OCI-LY7 (cell line): ENCODE results near the gene FTO. TPM values are rescaled to one million over a fixed set of nuclear protein-coding genes. Genes with fewer than 3 reads are reported as not detected.

Source experiments
- BruUV-seq: library from RNA; stranded (reverse); fragments of 400-500 nt; replicated peaks from 2 replicates; lab custom pipeline; 2021; lab: Mats Ljungman, UMichigan
- CTCF ChIA-PET: fragments of 300-600 bp; sonication (Branson Sonifier 250); formaldehyde crosslinking; loops from one replicate; lab custom pipeline; 2022; ENCODE audit warnings: antibody characterized with exemption; ENCODE audit not compliant: unreplicated experiment; lab: Charles Lee
- POLR2A ChIA-PET: fragments of 300-600 bp; sonication (Branson Sonifier 250); formaldehyde crosslinking; loops from one replicate; lab custom pipeline; 2022; ENCODE audit warnings: antibody characterized with exemption; lab: Charles Lee
- DNase-seq: peaks from one replicate; pipeline ENCODE4 v3.0.0-alpha.2; 2015; ENCODE audit warnings: low spot score
- H2AFZ ChIP-seq: fragments of 200-600 bp; sonication (generic), shearing (Covaris generic); 2 replicates; pipeline ENCODE4 v1.6.1; 2014; ENCODE audit warnings: mild to moderate bottlenecking, antibody characterized with exemption, low read length, moderate library complexity
- H3K27ac ChIP-seq: fragments of 200-600 bp; sonication (generic); 2 replicates; pipeline ENCODE4 v1.5.1; 2014; ENCODE audit warnings: mixed run types, low read depth, mild to moderate bottlenecking, moderate library complexity, low read length, inconsistent platforms; ENCODE audit not compliant: poor library complexity, severe bottlenecking
- H3K36me3 ChIP-seq: fragments of 200-600 bp; sonication (generic); 2 replicates; pipeline ENCODE4 v1.6.1; 2014; ENCODE audit warnings: mild to moderate bottlenecking, antibody characterized with exemption, low read length, moderate library complexity, mixed read lengths; ENCODE audit not compliant: insufficient read depth
- H3K4me1 ChIP-seq: fragments of 200-600 bp; sonication (generic); 2 replicates; pipeline ENCODE4 v1.5.1; 2014; ENCODE audit warnings: mild to moderate bottlenecking, low read length; ENCODE audit not compliant: insufficient read depth, poor library complexity, severe bottlenecking
- H3K4me2 ChIP-seq: fragments of 200-600 bp; sonication (generic); 2 replicates; pipeline ENCODE4 v1.6.1; 2014; ENCODE audit warnings: mild to moderate bottlenecking, low read length
- H3K4me3 ChIP-seq: fragments of 200-600 bp; sonication (generic); 2 replicates; pipeline ENCODE4 v1.5.1; 2014; ENCODE audit warnings: mild to moderate bottlenecking, low read depth, low read length; ENCODE audit not compliant: poor library complexity, severe bottlenecking
- H3K79me2 ChIP-seq: fragments of 200-600 bp; sonication (generic); 2 replicates; pipeline ENCODE4 v1.6.1; 2016; ENCODE audit warnings: low read depth, mild to moderate bottlenecking, low read length, moderate library complexity, mixed read lengths; ENCODE audit not compliant: insufficient read depth
- H3K9me2 ChIP-seq: fragments of 200-600 bp; sonication (generic); 2 replicates; pipeline ENCODE4 v1.6.1; 2016; ENCODE audit warnings: mild to moderate bottlenecking, low read length, mixed read lengths; ENCODE audit not compliant: insufficient read depth
- H3K9me3 ChIP-seq: fragments of 200-600 bp; sonication (generic); 2 replicates; pipeline ENCODE4 v1.6.1; 2014; ENCODE audit warnings: mild to moderate bottlenecking, mixed run types, low read length, mixed read lengths
- H4K20me1 ChIP-seq: fragments of 200-600 bp; sonication (generic); 2 replicates; pipeline ENCODE4 v1.6.1; 2014; ENCODE audit warnings: mild to moderate bottlenecking, antibody characterized with exemption, low read length, moderate library complexity, mixed read lengths; ENCODE audit not compliant: insufficient read depth
- CTCF ChIP-seq: fragments of 200-600 bp; sonication (generic); conservative IDR thresholded peaks from 2 replicates; pipeline ENCODE4 v1.5.1; 2014; ENCODE audit warnings: mild to moderate bottlenecking, antibody characterized with exemption, low read length, moderate library complexity, mixed read lengths
- EZH2phosphoT487 ChIP-seq: fragments of 200-600 bp; sonication (generic); IDR thresholded peaks from 2 replicates; pipeline ENCODE4 v1.6.1; 2018; ENCODE audit warnings: low read depth, borderline replicate concordance, mild to moderate bottlenecking, mixed run types, antibody characterized with exemption, low read length, moderate library complexity, mixed read lengths
- intact Hi-C: fragments of 100-400 bp; cut with micrococcal nuclease; formaldehyde crosslinking; loops from one replicate; pipeline ENCODE4 v1.10.0; 2022; ENCODE audit not compliant: unreplicated experiment
- total RNA-seq, 2 experiments: library from RNA; depleted of rRNA in 1 of 2; stranded (reverse); fragments of >200 nt in 1 of 2; shearing (Covaris generic) in 1 of 2; gene quantifications; 2 replicates each; pipeline ENCODE4 v1.2.3, GENCODE V29; 2014 to 2022

The FTO gene
- total RNA-seq, 2 experiments from 2014 or later: 57.1 to 68.0 TPM

GRCh38 chr16:53922807-53923571 lies 219.0 kb downstream of the FTO start:
- POLR2A ChIA-PET: no interaction called here
- no peak for TF ChIP-seq CTCF
- no peak for TF ChIP-seq EZH2phosphoT487
- BruUV-seq: no TSS peak
- no peaks in the 10 kb centered on the region for H3K9me3 ChIP-seq
- H3K4me1 ChIP-seq: no peaks in the 10 kb centered on the region
- CTCF ChIA-PET: interaction anchor here (0.5 kb wide), 1 partner anchor 162 kb away, joined by 3 read pairs; no protein-coding TSS in a partner anchor
- H2AFZ ChIP-seq: no peak overlapping the region
- H3K4me2 ChIP-seq: no peak overlapping the region
- H3K9me2 ChIP-seq: no peaks in the 10 kb centered on the region
- no peaks in the 10 kb centered on the region for H4K20me1 ChIP-seq
- no peak overlapping the region for H3K4me3 ChIP-seq
- H3K79me2 ChIP-seq: no peaks in the 10 kb centered on the region
- intact Hi-C loops: no loop called here
- H3K27ac ChIP-seq: no peak overlapping the region
- no peaks in the 10 kb centered on the region for H3K36me3 ChIP-seq
- no peak for DNase-seq

GRCh38 chr16:53924331-53925106 lies 220.6 kb downstream of the FTO start:
- no peak overlapping the region for H3K4me3 ChIP-seq
- H3K4me1 ChIP-seq: no peaks in the 10 kb centered on the region
- H3K36me3 ChIP-seq: no peaks in the 10 kb centered on the region
- H3K27ac ChIP-seq: no peak overlapping the region
- H2AFZ ChIP-seq: no peak overlapping the region
- H3K79me2 ChIP-seq: no peaks in the 10 kb centered on the region
- no peaks in the 10 kb centered on the region for H4K20me1 ChIP-seq
- no TSS peak for BruUV-seq
- H3K9me3 ChIP-seq: no peaks in the 10 kb centered on the region
- intact Hi-C loops: no loop called here
- TF ChIP-seq CTCF (no peak), EZH2phosphoT487 (no peak)
- no peaks in the 10 kb centered on the region for H3K9me2 ChIP-seq
- CTCF ChIA-PET: no interaction called here
- POLR2A ChIA-PET: interaction anchor here (0.7 kb wide), 2 partner anchors 23 to 220 kb away, joined by 3 to 4 read pairs; no protein-coding TSS in a partner anchor
- no peak for DNase-seq
- no peak overlapping the region for H3K4me2 ChIP-seq
